DMS53 treated with DMSO at 0.1 percent for 48 hours (cell line): ENCODE measurements around the gene HRH2.
"Not testable (repeated sequence)": the region's sequence is repeated elsewhere in the genome, so short reads cannot be mapped to it uniquely, and the experiment has no call there.

Experiments used
- DNase-seq: peaks from one replicate; lab custom pipeline; 2025; ENCODE audit not compliant: unreplicated experiment; lab: John Stamatoyannopoulos, UW

The HRH2 gene

GRCh38 chr5:175735701-175736100 is 77.8 kb downstream of the HRH2 start:
- DNase-seq: no peak

DNA sequence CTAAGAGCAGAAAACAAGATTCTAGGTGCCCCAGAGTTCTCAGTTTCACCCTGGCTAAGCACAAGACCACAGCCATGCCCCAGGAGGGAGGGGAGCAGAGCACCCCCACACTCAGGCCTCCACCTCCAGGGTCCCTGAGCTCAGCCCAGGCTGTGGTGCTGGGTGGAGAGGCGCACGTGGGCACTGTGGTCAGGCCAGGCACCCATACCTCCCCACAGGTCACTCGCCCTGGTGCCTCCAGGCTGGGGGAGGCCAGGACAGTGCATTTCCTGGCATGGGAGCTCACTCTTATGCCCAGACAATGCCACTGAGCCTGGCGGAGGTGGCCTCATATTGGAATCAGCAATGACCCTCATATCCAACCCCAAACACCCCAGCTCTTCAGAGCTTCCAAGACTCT is 78.8 kb downstream of the HRH2 start:
- no peak for DNase-seq

GRCh38 chr5:175737481-175737880 is 79.6 kb downstream of the HRH2 start:
- DNase-seq: no peak

GRCh38 chr5:175738126-175738525 is 80.3 kb downstream of the HRH2 start:
- DNase-seq: no peak

GRCh38 chr5:175738602-175739133 is 80.8 kb downstream of the HRH2 start:
- no peak for DNase-seq

GRCh38 chr5:175740014-175740413 is 82.1 kb downstream of the HRH2 start:
- DNase-seq: no peak

GRCh38 chr5:175741556-175741955 is 83.7 kb downstream of the HRH2 start:
- no peak for DNase-seq

GRCh38 chr5:175742290-175742994 is 84.6 kb downstream of the HRH2 start:
- no peak for DNase-seq

GRCh38 chr5:175743676-175744210 is 85.9 kb downstream of the HRH2 start:
- no peak for DNase-seq

DNA sequence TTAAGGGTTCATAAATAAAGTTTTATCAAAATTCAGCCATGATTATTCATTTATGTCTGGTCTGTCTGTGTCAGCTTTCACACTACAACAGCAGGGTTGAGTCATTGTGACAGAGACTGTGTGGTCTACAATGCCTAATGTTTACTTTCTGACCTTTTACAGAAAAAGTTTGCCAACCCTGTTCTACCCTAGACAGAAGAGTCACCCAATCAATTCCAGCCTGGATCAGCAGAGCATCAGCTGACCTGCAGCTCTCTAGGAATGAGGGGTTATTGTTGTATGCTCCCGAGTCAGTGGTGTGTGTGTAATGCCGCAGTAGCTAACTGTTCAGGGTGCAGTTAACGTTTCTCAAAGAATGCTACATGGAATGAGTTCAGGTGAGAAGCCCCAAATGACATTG is 87.3 kb downstream of the HRH2 start:
- no peak for DNase-seq

DNA sequence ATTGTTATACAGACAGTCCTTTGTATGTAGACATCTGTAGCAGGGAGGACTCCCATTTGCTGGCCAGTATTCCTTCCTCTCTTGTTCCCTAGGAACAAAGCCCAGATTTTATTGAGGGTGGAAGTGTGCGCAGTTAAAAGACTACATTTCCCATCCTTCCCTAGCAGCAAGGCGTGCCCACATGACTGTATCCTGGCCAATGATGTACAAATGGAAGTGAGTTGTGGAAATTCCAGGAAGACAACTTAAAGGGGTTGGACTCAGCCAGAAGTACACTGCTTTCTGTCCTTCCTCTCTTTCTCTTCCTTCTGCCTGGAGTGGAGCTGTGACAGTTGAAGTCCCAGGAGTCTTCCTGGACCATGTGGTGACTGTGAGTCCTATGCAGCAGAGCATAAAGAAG is 89.0 kb downstream of the HRH2 start:
- DNase-seq: peak; percentile 8

- no peak for DNase-seq
Measured at GRCh38 chr5:175747539-175748060, 89.7 kb downstream of the HRH2 start.

DNA sequence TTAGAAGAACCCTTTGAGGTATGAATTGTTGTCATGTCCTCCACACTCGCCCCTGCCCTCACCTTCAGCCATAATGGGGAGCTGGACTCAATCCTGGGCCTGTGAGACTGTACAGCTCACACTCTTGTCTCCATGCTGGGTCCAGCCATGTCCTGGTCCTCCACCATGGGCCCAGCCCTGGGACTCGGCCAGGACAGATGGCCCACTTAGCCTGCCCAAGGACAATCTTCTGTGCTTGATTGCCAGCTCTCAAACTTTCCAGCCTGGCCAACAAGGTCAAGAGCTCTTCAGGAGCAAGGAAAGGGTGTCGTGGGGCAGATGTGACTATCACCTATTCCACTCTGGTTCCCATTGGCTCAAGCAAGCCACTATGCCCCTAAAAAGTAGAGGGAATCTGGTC is 90.8 kb downstream of the HRH2 start:
- DNase-seq: no peak

DNA sequence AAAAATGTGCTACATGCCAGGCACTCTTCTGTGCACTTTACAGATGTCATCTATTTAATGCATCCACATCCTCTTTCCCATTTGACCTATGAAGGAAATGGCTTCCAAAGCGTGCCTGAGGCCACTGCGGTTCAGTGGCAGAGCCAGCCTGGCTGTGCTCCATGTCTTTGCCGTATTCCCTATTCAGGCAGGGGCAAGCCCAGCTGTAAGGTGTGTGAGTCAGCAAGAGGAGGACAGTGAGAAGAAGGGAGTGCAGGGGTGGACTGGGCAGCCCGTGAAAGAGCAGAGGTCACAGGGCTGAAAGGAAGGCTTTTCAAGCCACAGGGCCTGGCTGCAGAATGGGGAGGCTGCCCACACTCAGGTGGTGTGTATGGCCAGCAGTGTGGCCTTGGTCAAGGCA is 91.7 kb downstream of the HRH2 start:
- DNase-seq: no peak

- DNase-seq: no peak
Measured at GRCh38 chr5:175750511-175750931, 92.7 kb downstream of the HRH2 start.

GRCh38 chr5:175751369-175751768 is 93.5 kb downstream of the HRH2 start:
- DNase-seq: no peak

GRCh38 chr5:175752826-175753535 is 95.1 kb downstream of the HRH2 start:
- DNase-seq: no peak

- no peak for DNase-seq
Measured at GRCh38 chr5:175753536-175754402, 95.9 kb downstream of the HRH2 start.

- DNase-seq: not testable (repeated sequence)
Measured at GRCh38 chr5:175759991-175760390, 102.1 kb downstream of the HRH2 start.
